Liver (tissue), 9 donors: ENCODE results near the gene ZBTB4. TPM values are rescaled to one million over a fixed set of nuclear protein-coding genes. Genes with fewer than 3 reads are reported as not detected.

Experiments used
- DNase-seq: peaks from one replicate; pipeline ENCODE4 v3.0.0-alpha.2; 2017; ENCODE audit warnings: low spot score
- H3K27ac ChIP-seq, 2 donors: one replicate each; pipeline ENCODE4 v1.7.0; 2013; ENCODE audit warnings: inconsistent platforms in 2 of 2, low read length in 2 of 2, control low read depth in 1 of 2, low read depth in 1 of 2, mild to moderate bottlenecking in 1 of 2
- H3K27me3 ChIP-seq, 4 donors: one replicate each; pipeline versions ENCODE4 v1.6.1 to v1.7.0; 2013; ENCODE audit warnings: low read length in 3 of 4, inconsistent platforms in 1 of 4, mild to moderate bottlenecking in 1 of 4, moderate library complexity in 1 of 4; ENCODE audit not compliant: control insufficient read depth in 4 of 4, insufficient read depth in 4 of 4
- H3K36me3 ChIP-seq, 4 donors: one replicate each; pipeline versions ENCODE4 v1.6.1 to v1.7.0; 2013; ENCODE audit warnings: low read length in 3 of 4, mild to moderate bottlenecking in 3 of 4, low read depth in 1 of 4, moderate library complexity in 1 of 4; ENCODE audit not compliant: control insufficient read depth in 4 of 4, insufficient read depth in 3 of 4
- H3K4me1 ChIP-seq, 4 donors: one replicate each; pipeline versions ENCODE4 v1.6.1 to v1.7.0; 2013; ENCODE audit warnings: low read length in 3 of 4, mild to moderate bottlenecking in 3 of 4, moderate library complexity in 1 of 4; ENCODE audit not compliant: control insufficient read depth in 4 of 4, insufficient read depth in 4 of 4
- H3K4me3 ChIP-seq, 3 donors: one replicate each; pipeline versions ENCODE4 v1.6.1 to v1.7.0; 2013; ENCODE audit warnings: low read length in 3 of 3, control low read depth in 1 of 3, low read depth in 1 of 3, mild to moderate bottlenecking in 1 of 3
- H3K9ac ChIP-seq, 2 donors: one replicate each; pipeline ENCODE4 v1.7.0; 2013; ENCODE audit warnings: low read length in 2 of 2, mild to moderate bottlenecking in 2 of 2, moderate library complexity in 2 of 2, control low read depth in 1 of 2, low read depth in 1 of 2
- H3K9me3 ChIP-seq, 4 donors: one replicate each; pipeline versions ENCODE4 v1.6.1 to v1.7.0; 2013; ENCODE audit warnings: low read length in 3 of 4; ENCODE audit not compliant: control insufficient read depth in 4 of 4
- EGR1 ChIP-seq, 2 donors: IDR thresholded peaks; 2 replicates each; pipeline ENCODE4 v1.6.1; 2016 to 2018; ENCODE audit warnings: antibody characterized with exemption in 2 of 2, low read depth in 2 of 2
- FOXA2 ChIP-seq: IDR thresholded peaks from 2 replicates; pipeline ENCODE4 v1.6.1; 2016; ENCODE audit warnings: antibody characterized with exemption
- HNF4A ChIP-seq, 2 donors: conservative IDR thresholded peaks; 2 replicates each; pipeline ENCODE4 v1.6.1; 2016; ENCODE audit warnings: antibody characterized with exemption in 2 of 2, mild to moderate bottlenecking in 2 of 2
- NR2F2 ChIP-seq: IDR thresholded peaks from 2 replicates; pipeline ENCODE4 v1.6.1; 2016; ENCODE audit warnings: antibody characterized with exemption
- RAD21 ChIP-seq, 2 donors: IDR thresholded peaks; 2 replicates each; pipeline ENCODE4 v1.6.1; 2016; ENCODE audit warnings: antibody characterized with exemption in 2 of 2, mild to moderate bottlenecking in 2 of 2
- RXRA ChIP-seq, 2 donors: IDR thresholded peaks; 2 replicates each; pipeline ENCODE4 v1.6.1; 2017 to 2018; ENCODE audit warnings: antibody characterized with exemption in 2 of 2, mild to moderate bottlenecking in 1 of 2
- SP1 ChIP-seq: IDR thresholded peaks from 2 replicates; pipeline ENCODE4 v1.6.1; 2018; ENCODE audit warnings: antibody characterized with exemption, mild to moderate bottlenecking
- TAF1 ChIP-seq: conservative IDR thresholded peaks from 2 replicates; pipeline ENCODE4 v1.6.1; 2016; ENCODE audit warnings: antibody characterized with exemption, mild to moderate bottlenecking
- WGBS: extraction: QIAGEN DNeasy Blood & Tissue Kit; methylation state at CpG from one replicate; pipeline ENCODE4 v1.1.7; 2013; 5-methylcytosine and 5-hydroxymethylcytosine counted together
- polyA plus RNA-seq, 2 donors: library from polyadenylated mRNA; stranded (reverse) in 1 of 2; unstranded in 1 of 2; fragments of 200-250 nt in 1 of 2; fragments of >200 nt in 1 of 2; fragmentation: Nextera tagmentation in 1 of 2; extraction: Ambion mirVana in 1 of 2; gene quantifications; one replicate each; pipeline versions ENCODE4 v1.2.1 to v1.2.3, GENCODE V29; 2013 to 2015
- total RNA-seq, 2 donors: library from RNA; depleted of rRNA; stranded (reverse); fragments of >200 nt; gene quantifications; one replicate each; pipeline ENCODE4 v1.2.3, GENCODE V29; 2014
- TF ChIP-seq, protein P1 (sequence below): fragments of 150-350 bp; IDR thresholded peaks from 2 replicates; pipeline ENCODE4 v1.5.1; 2017; ENCODE audit warnings: improper control_type of control experiment, low read depth, low read length; ENCODE audit not compliant: missing input control
- TF ChIP-seq, protein P2 (sequence below): IDR thresholded peaks from 2 replicates; pipeline ENCODE4 v1.6.1; 2016; ENCODE audit warnings: antibody characterized with exemption
- TF ChIP-seq, protein P3 (sequence below): IDR thresholded peaks from 2 replicates; pipeline ENCODE4 v1.6.1; 2016; ENCODE audit warnings: antibody characterized with exemption
- TF ChIP-seq, protein P4 (sequence below): IDR thresholded peaks from 2 replicates; pipeline ENCODE4 v1.6.1; 2016; ENCODE audit warnings: antibody characterized with exemption, mild to moderate bottlenecking
- donor health status: healthy.
- donor health status: healthy.
- donor health status: healthy.
- donor health status: healthy.
- donor health status: healthy.

ZBTB4 gene
- total and polyA plus RNA-seq, 4 donors, result 1.5 to 6.0 (median 5.1) TPM

DNA sequence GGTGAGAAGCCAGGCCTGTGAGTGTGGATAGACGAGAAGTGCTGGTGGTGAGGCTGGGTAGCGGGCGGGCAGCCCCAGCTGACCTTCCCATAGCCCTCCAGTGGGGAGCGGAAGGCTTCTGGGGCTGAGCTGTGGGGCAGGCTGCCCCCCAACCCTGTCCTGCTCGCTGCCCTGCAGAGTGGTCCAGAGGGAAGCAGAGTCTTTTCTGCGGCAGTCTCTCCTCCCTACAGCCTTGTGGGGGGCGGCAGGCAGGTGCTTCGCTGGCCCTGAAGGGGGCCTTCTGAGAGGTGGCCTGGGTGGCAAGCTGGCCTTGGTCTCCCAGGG, 68.0 kb downstream of the ZBTB4 start:
- Histone ChIP-seq H3K36me3 (no peaks in the 10 kb centered on the region), H3K9me3 (no peaks in the 10 kb centered on the region), H3K4me1 (no peaks in the 10 kb centered on the region), H3K27ac (no peak overlapping the region), H3K4me3 (no peak overlapping the region), H3K9ac (no peak overlapping the region), H3K27me3 (no peaks in the 10 kb centered on the region)
- TF ChIP-seq HNF4A (conservative IDR thresholded peaks at IDR 0.05), result no peak
- TF ChIP-seq, protein P1, sequence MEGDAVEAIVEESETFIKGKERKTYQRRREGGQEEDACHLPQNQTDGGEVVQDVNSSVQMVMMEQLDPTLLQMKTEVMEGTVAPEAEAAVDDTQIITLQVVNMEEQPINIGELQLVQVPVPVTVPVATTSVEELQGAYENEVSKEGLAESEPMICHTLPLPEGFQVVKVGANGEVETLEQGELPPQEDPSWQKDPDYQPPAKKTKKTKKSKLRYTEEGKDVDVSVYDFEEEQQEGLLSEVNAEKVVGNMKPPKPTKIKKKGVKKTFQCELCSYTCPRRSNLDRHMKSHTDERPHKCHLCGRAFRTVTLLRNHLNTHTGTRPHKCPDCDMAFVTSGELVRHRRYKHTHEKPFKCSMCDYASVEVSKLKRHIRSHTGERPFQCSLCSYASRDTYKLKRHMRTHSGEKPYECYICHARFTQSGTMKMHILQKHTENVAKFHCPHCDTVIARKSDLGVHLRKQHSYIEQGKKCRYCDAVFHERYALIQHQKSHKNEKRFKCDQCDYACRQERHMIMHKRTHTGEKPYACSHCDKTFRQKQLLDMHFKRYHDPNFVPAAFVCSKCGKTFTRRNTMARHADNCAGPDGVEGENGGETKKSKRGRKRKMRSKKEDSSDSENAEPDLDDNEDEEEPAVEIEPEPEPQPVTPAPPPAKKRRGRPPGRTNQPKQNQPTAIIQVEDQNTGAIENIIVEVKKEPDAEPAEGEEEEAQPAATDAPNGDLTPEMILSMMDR, result no peak
- no peak for TF ChIP-seq RAD21 (IDR thresholded peaks at IDR 0.05)
- no peak for DNase-seq
- 94% methylated on average over 8 of the region's 8 CpGs for whole genome bisulfite sequencing

DNA sequence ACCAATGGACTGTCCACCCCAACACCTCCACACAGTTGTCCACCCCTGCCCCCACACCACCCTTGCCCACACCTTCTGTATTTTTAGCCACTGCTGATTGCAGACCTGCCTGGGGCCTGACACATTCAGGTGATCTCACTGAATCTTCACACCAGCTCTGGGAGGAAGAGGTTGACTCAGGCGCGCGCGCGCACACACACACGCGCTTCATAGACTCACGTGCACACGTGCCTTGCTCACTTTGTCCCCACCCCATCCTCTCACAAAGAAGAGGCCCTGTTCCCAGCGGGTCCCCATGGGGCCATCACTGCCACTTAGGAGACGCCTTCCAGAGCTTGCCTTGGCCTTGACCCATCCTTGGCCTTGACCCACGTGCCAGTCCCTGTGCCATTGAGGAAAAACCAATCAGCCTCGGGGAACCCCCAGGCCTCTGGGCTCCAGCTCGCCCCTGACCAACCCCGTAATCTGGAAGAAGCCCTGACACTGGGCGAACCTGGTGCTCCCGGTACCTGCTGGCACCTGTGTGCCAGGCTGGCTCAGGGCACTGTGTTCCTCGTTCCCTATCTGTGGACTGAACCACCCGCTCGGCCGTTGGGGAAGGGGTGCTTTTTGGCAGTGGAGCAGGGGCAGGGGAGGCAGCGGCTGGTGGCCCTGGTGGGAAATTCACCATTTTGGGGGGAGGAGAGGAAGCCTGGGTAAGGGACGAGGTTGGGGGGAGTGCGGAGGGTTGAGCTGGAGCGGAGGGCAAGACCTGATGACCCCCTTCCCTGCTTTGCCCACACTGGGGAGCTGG, 68.6 kb downstream of the ZBTB4 start:
- no peak for DNase-seq
- no peaks in the 10 kb centered on the region for H3K4me1 ChIP-seq
- H3K36me3 ChIP-seq, result no peaks in the 10 kb centered on the region
- no peaks in the 10 kb centered on the region for H3K27me3 ChIP-seq
- H3K9me3 ChIP-seq, result no peaks in the 10 kb centered on the region
- no peak overlapping the region for H3K27ac ChIP-seq
- no peak overlapping the region for H3K4me3 ChIP-seq
- H3K9ac ChIP-seq, result no peak overlapping the region
- WGBS, result 93% methylated on average over 25 of the region's 25 CpGs
- TF ChIP-seq RXRA (IDR thresholded peaks at IDR 0.05), result no peak
- TF ChIP-seq, protein P2, sequence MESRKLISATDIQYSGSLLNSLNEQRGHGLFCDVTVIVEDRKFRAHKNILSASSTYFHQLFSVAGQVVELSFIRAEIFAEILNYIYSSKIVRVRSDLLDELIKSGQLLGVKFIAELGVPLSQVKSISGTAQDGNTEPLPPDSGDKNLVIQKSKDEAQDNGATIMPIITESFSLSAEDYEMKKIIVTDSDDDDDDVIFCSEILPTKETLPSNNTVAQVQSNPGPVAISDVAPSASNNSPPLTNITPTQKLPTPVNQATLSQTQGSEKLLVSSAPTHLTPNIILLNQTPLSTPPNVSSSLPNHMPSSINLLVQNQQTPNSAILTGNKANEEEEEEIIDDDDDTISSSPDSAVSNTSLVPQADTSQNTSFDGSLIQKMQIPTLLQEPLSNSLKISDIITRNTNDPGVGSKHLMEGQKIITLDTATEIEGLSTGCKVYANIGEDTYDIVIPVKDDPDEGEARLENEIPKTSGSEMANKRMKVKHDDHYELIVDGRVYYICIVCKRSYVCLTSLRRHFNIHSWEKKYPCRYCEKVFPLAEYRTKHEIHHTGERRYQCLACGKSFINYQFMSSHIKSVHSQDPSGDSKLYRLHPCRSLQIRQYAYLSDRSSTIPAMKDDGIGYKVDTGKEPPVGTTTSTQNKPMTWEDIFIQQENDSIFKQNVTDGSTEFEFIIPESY, result no peak
- TF ChIP-seq, protein P3, sequence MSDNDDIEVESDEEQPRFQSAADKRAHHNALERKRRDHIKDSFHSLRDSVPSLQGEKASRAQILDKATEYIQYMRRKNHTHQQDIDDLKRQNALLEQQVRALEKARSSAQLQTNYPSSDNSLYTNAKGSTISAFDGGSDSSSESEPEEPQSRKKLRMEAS, result no peak
- no peak for TF ChIP-seq SP1
- TF ChIP-seq TAF1, result no peak
- TF ChIP-seq EGR1 (IDR thresholded peaks at IDR 0.05; ENCODE audit: low read depth in 2 of 2), result no peak
- TF ChIP-seq, protein P4, sequence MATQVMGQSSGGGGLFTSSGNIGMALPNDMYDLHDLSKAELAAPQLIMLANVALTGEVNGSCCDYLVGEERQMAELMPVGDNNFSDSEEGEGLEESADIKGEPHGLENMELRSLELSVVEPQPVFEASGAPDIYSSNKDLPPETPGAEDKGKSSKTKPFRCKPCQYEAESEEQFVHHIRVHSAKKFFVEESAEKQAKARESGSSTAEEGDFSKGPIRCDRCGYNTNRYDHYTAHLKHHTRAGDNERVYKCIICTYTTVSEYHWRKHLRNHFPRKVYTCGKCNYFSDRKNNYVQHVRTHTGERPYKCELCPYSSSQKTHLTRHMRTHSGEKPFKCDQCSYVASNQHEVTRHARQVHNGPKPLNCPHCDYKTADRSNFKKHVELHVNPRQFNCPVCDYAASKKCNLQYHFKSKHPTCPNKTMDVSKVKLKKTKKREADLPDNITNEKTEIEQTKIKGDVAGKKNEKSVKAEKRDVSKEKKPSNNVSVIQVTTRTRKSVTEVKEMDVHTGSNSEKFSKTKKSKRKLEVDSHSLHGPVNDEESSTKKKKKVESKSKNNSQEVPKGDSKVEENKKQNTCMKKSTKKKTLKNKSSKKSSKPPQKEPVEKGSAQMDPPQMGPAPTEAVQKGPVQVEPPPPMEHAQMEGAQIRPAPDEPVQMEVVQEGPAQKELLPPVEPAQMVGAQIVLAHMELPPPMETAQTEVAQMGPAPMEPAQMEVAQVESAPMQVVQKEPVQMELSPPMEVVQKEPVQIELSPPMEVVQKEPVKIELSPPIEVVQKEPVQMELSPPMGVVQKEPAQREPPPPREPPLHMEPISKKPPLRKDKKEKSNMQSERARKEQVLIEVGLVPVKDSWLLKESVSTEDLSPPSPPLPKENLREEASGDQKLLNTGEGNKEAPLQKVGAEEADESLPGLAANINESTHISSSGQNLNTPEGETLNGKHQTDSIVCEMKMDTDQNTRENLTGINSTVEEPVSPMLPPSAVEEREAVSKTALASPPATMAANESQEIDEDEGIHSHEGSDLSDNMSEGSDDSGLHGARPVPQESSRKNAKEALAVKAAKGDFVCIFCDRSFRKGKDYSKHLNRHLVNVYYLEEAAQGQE, result no peak
- TF ChIP-seq FOXA2, result no peak
- TF ChIP-seq NR2F2, result no peak
